Hepatic stellate cell (primary cell): Measurements from ENCODE around the gene SALL1.

Experiments used
- DNase-seq: peaks from one replicate; pipeline ENCODE4 v3.0.0; 2011; ENCODE audit warnings: low spot score

SALL1 gene

DNA sequence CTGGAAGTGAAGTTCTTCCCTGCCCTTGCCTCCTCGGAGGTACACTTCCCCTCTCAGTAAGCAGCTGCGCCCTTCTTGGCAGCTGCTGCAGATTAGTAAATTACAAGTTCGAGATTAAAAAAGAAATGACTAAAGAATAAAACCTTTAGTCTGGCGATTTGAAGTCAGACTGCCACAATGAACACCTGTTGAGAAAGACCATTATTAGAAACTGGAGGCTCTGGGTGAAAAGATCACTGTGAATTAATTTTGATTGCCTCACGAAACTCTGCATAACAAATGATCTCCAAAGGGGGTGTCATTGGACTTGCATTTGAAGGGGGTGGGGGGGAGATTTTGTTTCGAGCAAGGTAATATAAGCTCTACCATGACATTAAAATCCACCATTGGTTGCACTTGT lies 39.3 kb downstream of the SALL1 start:
- no peak for DNase-seq

DNA sequence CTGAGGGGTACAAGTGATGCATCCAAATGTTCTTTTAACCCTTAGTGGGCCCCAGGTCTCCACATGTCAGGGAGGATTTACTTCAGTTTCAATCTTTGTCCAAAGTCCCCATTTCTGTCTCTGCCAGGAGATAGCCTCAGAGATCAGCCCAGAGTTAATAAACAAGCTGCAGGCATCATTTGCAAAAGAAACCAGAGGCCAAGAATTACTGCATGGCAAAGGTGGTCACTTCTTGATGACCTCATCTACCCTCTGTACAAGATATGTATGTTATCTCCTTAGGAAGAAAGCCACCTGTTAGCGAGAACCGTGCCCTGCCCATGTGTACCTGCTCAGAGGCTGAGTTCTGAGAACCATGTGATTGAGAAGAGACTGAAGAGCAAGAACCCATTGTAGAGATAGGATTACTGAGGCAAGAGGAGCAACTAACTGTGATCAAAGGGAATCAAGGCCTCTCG lies 40.3 kb downstream of the SALL1 start:
- DNase-seq: no peak

- DNase-seq: no peak
These were observed 41.9 kb downstream of the SALL1 start for GRCh38 chr16:51109173-51109572.

DNA sequence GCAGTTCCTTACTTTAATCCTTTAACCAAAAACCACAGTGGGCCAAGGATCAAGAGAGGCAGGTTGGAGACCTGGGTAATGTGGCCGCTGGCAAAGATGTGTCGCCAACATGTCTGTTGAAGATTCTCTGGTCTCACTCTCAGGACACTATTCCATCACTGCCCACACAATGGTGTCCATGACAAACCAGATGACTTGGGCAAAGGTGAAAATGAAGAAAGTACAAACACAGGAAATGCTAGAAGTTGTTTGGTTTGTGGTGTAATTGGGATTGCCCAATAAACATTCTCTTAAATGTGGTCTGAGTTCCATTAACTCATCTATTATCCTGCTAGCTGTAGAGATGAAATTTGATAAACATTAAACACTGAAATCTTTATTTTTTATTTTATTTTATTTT lies 43.3 kb downstream of the SALL1 start:
- no peak for DNase-seq

DNA sequence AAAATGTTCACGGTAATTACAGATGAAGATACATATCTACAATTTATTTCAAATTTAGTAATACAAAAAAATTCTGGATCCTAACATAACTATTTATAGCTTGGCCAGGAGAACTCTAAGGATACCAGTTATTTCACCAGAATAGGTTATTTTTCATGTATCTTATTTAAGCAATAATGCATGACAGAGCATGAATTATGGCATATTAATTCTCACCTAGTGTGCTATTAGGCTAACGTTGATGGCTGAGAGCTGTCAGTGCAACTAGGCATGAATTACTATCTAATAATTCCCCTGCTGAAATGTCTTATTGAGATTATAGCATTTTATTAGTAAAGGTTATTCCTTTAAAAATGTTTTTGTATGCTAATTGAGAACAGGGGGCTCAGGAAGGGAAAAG lies 44.5 kb downstream of the SALL1 start:
- no peak for DNase-seq

DNA sequence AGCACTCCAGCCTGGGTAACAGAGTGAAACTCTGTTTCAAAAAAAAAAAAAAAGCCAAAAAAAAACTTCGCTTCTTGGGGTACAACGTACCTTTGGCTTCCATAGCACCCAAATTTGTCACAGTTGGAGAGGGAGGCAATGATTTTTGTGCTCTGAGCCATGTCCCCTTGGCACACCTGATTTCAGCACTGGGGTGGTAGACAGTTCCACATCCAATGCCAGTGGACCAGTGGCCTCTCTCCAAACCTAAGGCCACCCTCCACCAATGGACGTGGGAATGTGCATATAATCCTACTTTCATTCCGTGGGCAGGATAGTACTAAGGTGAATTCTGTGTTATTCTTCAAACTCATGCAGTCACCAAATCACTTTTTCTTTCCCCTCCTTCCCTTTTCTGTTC lies 47.5 kb downstream of the SALL1 start:
- no peak for DNase-seq

DNA sequence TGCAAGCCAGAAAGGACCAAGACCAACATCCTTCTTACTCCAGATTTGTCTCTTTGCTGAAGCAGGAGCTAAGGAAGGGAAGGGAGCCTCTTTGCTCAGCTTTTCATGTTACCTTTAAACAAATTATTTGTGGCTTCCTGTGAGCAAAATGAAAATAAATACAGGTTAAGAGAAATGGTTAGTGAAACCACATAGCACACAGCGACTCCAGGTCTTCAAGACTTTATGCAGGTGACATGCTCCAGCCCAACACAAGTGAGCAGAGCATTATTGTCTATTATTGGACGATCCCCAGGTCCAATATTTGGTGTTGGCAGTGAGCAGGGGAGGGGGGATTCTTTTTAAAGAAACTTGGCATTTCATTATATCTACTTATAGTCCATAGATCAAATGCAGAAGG lies 53.3 kb downstream of the SALL1 start:
- DNase-seq: no peak

GRCh38 chr16:51095890-51096626 lies 55.0 kb downstream of the SALL1 start:
- no peak for DNase-seq

GRCh38 chr16:51095084-51095881 lies 55.8 kb downstream of the SALL1 start:
- DNase-seq: no peak

DNA sequence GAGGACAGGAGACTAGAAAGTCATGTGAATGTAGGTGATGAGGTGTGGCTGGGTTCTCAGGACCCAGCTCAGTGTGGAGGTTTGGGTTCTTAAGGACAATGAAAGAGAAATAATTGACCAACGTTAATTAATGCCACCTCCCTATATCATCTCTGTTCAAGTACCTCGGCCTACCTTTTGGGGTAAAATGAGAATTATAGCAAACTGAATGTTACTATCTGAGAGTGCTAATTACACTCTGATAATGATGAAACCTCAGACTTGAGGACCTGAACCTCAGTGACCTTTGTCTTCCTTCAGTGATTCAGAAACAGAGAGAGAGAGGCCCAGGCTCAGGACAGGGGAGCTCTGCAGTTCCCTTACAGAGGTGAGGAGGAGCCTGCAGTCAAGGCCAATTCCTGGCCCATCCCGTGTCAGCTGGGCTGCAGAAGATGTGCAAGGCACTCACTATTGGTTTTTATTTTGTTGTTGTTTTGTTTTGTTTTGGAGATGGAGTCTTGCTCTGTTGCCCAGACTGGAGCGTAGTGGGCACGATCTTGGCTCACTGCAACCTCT lies 57.3 kb downstream of the SALL1 start:
- DNase-seq: no peak
